ENCODE data around the gene GPX4.
A peak's percentile ranks its signal among the peaks of the same experiment; 100 is the strongest.

GPX4 gene

GRCh38 chr19:1069009-1069779, 34.6 kb upstream of the GPX4 start:
- no peak for DNase-seq

- no peak for DNase-seq
These were observed 33.2 kb upstream of the GPX4 start for GRCh38 chr19:1070576-1070930.

DNA sequence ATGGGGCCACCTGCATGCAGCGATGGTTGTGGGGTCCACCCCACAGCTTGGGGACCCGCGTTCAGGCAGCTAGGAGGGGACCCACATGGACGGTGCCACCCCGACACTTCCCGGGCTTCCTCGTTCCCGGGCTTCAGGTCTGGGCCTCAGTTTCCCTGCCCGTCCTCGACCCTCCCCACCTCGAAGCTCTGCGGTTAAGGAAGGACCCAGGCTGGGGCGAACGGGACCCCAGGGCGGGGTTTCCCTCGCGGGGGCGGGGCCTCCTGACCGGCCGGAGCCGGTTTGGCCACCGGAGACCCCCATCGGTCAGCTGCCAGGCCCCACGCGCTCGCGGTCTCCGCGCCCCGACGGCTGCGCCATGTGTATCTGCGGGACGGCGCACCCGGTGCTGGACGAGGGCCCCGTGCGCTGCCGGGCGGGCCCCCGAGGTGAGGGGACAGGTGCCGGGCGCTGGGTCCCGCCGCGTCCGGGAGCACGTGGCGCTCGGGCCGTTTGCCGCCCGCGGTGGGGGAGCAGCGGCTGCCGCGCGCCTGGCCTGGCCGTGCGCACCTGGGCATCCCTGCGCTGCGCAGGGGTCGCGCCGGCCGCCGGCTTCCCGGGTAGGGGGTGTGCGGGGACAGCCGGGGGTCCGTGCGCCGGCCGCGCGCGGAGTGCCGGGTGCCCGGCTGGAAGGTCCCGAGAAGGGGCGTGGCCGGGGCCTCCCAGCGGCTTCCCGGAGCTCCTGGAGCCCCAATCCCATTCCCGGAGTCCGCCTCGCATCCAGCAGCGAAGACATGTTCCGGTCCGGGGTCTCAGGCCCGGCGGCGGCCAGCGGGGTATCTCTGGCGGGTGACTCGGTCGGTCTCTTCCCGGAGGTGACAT, 32.6 kb upstream of the GPX4 start:
- DNase-seq = no peak

DNA sequence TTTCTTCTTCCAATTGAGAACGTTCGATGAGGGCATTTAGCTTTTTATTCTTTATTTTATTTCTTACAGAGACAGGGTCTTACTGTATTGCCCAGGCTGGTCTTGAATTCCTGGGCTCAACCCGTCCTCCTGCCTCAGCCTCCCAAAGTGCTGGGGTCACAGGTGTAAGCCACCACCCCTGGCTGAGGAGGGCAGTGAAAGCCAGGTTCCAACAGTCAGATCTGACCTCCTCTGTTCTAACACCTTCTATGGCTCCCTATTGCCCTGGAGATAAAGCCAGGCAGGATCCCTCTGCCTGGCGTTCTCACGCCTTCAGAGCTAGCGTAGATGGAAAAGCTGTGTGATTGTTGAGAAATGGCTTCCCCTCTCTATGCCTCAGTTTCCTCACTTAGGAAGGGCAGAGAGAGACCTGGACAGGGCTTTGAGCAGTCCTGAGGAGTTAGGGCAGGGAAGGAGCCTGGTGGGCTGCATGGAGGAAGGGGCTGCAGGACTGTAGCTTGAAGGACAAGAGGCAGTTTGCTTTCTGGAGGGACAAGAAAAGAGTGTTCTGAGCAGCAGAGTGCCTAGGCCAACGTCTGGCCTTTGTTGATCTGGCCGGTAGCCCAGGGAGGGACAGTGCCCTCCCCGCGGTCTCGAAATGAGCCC, 31.3 kb upstream of the GPX4 start:
- DNase-seq = no peak

GRCh38 chr19:1073063-1073955, 30.5 kb upstream of the GPX4 start:
- no peak for DNase-seq

DNA sequence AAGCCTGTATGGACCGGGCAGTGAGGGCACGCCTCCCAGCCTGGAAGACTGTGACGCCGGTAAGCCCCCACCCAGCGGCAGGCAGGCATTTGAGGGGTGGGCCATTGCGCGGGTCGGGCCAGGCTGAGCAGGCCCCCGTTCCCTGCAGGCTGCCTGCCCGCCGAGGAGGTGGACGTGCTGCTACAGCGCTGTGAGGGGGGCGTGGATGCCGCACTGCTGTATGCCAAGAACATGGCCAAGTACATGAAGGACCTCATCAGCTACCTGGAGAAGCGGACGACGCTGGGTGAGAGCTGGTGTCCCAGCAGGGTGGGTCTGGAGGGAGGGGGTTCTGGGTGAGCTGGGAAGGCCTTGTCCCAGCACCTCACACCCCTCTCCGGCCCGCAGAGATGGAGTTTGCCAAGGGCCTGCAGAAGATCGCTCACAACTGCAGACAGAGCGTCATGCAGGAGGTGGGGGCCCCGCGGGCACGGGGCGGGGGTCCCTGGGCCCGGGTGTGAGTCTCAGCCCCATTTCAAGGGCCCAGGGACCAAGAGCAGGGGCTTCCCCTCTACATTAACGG, 29.8 kb upstream of the GPX4 start:
- DNase-seq = no peak

DNA sequence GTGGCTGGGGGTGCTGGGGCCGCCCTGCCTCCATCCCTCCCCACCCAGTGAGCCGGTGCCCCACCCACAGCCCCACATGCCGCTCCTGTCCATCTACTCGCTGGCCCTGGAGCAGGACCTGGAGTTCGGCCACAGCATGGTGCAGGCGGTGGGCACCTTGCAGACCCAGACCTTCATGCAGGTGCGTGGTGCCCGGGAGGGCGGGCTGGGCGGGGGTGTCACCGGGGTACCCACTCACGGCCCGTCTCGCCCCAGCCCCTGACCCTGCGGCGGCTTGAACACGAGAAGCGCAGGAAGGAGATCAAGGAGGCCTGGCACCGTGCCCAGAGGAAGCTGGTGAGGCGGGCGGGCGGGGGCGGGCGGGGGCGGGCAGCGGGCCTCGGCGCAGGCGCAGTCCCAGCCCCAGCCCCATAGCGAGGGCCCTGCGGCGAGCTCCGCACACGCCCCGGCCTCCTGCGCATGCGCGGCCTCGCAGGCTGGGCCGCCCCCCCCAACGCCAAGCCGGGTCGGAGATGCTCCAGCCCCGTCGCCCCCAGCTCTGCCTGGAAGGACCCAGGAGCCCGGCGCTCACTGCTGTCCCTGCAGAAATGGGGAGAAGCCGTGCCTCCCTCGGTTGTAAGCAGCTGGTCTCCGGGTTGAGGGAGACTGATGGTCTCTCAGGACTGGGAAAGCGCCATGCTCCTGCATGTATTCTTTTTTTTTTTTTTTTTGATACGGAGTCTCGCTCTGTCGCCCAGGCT, 29.1 kb upstream of the GPX4 start:
- DNase-seq = peak; percentile 58

GRCh38 chr19:1076046-1076386, 27.8 kb upstream of the GPX4 start:
- no peak for DNase-seq

- DNase-seq = no peak
These were observed 26.8 kb upstream of the GPX4 start for GRCh38 chr19:1076951-1077350.

DNA sequence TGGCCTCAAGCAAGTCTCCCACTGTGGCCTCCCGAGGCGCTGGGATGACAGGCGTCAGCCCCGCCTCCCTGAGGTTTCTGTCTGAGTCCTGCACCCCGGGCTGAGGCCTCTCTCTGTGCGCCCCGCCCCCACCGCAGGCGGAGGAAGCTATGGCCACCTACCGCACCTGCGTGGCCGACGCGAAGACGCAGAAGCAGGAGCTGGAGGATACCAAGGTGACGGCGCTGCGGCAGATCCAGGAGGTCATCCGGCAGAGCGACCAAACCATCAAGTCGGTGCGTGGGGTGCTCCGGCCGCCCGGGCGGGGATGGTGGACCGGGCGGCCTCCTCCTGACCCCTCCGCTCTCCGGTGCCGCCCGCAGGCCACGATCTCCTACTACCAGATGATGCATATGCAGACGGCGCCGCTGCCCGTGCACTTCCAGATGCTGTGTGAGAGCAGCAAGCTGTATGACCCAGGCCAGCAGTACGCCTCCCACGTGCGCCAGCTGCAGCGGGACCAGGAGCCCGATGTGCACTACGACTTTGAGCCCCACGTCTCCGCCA, 24.2 kb upstream of the GPX4 start:
- no peak for DNase-seq

GRCh38 chr19:1080360-1081161, 23.2 kb upstream of the GPX4 start:
- no peak for DNase-seq

DNA sequence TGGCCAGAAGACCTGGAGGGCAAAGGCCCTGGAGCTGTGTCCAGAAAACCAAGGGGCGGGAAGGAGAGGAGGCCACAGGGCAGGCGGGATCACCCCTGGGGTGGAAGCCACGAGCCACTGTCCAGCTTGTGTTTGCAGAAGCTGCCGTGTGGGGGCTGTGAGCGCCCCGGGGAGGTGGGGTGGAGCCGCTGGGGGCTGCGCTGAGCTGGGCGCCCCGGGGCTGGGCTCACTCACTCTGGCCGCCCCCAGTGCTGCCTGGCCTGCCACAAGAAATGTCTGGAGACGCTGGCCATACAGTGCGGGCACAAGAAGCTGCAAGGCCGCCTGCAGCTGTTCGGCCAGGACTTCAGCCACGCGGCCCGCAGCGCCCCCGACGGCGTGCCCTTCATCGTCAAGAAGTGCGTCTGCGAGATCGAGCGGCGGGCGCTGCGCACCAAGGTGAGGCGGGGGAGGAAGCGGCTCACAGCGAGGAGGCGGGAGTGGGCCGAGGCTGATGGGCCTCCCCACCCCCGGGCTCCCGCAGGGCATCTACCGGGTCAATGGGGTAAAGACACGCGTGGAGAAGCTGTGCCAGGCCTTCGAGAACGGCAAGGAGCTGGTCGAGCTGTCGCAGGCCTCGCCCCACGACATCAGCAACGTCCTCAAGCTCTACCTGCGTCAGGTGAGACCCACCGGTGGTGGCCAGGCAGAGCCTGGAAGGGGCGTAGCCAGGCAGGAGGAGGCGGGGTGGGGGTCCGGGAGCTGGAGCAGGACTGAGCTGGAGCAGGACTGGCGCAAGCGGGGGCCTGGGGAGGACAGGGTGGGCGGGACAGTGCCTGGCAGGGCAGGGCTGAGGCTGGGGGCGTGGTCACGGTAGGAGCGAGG, 22.3 kb upstream of the GPX4 start:
- no peak for DNase-seq

DNA sequence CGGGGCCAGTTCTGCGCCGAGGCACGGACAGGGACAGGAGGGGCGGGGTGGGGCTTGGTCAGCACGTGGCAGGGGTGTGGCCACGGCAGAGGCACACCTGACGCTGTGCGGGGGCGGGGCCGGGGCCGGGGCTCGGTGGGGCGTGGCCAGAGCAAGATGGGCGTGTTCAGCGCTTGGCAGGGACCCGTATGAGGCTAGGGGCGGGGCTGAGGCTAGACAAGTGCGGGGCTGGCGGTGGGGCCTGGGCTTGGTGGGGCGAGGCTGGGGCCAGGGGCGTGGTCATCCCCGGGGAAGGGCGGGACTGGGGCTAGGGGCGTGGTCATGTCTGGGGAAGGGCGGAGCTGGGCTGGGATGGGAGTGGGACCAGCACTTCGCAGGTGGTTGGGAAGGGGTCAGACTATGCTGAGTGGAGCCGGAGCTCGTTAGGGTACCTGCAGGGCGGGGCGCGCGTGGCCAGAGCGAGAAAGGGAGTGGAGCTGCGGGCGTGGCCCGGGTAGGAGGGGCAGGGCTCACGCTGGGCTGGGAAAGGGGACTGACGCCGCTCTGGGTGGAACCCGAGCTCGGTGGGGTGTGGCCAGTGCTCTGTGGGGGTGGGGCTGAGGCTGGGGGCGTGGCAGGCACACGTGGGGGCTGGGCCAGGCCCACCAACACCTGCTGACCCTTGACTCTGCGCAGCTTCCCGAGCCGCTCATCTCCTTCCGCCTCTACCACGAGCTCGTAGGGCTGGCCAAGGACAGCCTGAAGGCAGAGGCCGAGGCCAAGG, 21.4 kb upstream of the GPX4 start:
- no peak for DNase-seq

- DNase-seq = no peak
These were observed 20.6 kb upstream of the GPX4 start for GRCh38 chr19:1082928-1083816.

- DNase-seq = no peak
These were observed 19.5 kb upstream of the GPX4 start for GRCh38 chr19:1084024-1084868.

- DNase-seq = no peak
These were observed 18.6 kb upstream of the GPX4 start for GRCh38 chr19:1085053-1085658.
